OCI-LY1 (cell line): ENCODE measurements around the gene CAMK2D.

Experiments
- EZH2 ChIP-seq: fragments of 200-600 bp; sonication (generic), shearing (Covaris generic); IDR thresholded peaks from 2 replicates; pipeline ENCODE4 v1.8.0; 2017; ENCODE audit warnings: borderline replicate concordance, mixed run types, mild to moderate bottlenecking, antibody characterized with exemption, low read length, moderate library complexity, mixed read lengths
- TF ChIP-seq, protein P1 (sequence below): fragments of 200-600 bp; sonication (generic), shearing (Covaris generic); IDR thresholded peaks from 2 replicates; pipeline ENCODE4 v1.5.1; 2017; ENCODE audit warnings: mild to moderate bottlenecking, antibody characterized with exemption, low read length, moderate library complexity, mixed read lengths

DNA sequence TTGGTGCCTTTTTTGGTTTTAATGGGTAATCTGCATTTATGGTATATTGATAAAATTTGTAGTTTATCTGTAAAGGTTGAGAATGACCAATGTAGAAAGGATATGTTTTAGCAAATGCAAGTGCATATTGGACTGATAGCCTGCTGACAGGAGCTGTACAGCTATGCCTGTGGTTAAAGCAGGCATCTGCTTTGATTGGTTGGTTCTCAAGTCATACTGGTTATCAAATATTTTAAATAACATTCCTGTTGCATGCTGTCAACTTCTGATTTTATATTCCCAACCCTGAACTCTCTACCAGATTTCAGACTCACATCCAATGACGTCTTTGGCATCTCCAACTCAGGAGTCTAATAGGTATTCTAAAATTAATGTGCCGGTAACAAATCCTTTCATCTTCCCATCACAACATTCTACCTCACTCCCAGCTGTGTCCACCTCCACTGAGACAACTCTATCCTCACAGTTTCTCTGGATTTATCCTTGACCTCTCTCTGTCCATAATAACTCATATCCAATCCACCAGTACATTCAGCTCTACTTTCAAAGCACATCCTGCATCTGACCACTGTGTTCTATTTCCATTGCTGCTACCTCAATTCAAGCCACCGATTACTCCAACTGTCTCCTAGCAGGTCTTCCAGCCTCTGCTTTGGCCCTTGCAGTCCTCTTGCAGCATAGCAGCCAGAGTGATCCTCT lies 125.7 kb downstream of the CAMK2D start:
- TF ChIP-seq, protein P1, sequence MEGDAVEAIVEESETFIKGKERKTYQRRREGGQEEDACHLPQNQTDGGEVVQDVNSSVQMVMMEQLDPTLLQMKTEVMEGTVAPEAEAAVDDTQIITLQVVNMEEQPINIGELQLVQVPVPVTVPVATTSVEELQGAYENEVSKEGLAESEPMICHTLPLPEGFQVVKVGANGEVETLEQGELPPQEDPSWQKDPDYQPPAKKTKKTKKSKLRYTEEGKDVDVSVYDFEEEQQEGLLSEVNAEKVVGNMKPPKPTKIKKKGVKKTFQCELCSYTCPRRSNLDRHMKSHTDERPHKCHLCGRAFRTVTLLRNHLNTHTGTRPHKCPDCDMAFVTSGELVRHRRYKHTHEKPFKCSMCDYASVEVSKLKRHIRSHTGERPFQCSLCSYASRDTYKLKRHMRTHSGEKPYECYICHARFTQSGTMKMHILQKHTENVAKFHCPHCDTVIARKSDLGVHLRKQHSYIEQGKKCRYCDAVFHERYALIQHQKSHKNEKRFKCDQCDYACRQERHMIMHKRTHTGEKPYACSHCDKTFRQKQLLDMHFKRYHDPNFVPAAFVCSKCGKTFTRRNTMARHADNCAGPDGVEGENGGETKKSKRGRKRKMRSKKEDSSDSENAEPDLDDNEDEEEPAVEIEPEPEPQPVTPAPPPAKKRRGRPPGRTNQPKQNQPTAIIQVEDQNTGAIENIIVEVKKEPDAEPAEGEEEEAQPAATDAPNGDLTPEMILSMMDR, result no peak
- no peak for TF ChIP-seq EZH2
